ENCODE data around the gene EFEMP1.

The EFEMP1 gene

GRCh38 chr2:55932843-55933242 lies 9.3 kb upstream of the EFEMP1 start:
- no peak for DNase-seq (ENCODE audit: low spot score)

DNA sequence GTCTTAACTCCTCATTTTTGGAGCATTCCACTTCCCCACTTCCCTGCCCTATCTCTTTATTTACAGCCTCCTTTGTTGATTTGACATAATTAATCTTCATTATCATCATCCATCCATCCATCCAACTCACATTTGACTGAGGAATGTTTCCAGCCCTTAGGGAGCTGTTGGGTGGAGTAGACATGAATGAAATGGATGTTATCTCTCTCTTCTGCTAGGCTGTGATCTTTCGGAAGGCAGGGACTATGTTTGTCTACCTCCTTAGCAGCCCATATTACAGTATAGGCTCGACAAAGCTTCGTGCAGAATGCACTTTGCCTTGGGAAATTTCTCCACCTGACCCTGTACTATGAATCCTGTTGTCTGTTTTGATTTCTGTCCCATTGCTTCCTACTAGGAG lies 7.7 kb upstream of the EFEMP1 start:
- DNase-seq (ENCODE audit: low spot score) = no peak

- DNase-seq (ENCODE audit: low spot score) = no peak
These were observed 5.9 kb upstream of the EFEMP1 start for GRCh38 chr2:55929476-55929875.

- no peak for DNase-seq (ENCODE audit: low spot score)
These were observed 3.4 kb upstream of the EFEMP1 start for GRCh38 chr2:55926974-55927373.

DNA sequence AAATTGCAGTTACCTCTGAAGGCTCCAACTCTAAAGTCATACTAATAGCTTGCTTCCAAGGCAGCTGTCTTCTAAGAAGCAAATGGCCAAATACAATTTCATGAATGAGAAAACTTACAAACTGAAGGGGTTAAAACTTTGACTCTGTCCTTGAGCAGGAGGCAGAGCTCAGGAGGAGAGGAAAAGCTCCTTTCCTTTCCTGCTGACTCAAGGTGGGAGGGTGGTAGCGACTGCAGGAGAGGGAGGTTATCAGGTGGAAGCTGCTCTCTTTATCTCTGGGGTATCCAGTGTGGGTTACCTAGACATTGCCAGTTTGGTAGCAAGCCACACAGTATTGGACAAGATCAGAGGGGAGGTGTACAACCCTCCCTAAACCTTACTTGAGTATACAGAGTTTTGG lies 2.7 kb upstream of the EFEMP1 start:
- DNase-seq (ENCODE audit: low spot score) = no peak

DNA sequence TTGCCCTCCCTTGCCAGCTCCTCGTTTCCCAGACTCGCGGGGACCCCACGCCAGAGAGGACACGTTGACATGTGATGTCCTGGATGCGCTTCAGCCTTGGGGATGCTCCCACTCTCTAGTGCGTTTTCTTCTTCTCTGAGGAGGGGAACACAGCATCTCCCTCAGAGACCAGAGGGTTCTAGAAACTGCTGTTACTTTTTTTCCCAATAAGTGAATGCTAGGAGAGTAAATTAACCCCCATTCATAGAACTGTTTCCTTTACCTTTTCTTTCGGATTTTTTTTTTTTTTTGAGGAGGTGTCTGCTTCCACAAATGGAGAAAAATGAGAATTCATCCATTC lies 370 bp upstream of the EFEMP1 start:
- DNase-seq (ENCODE audit: low spot score) = no peak

GRCh38 chr2:55922291-55922907 lies 1.2 kb downstream of the EFEMP1 start:
- DNase-seq (ENCODE audit: low spot score) = peak; percentile 25

GRCh38 chr2:55919574-55919973 lies 4.0 kb downstream of the EFEMP1 start:
- no peak for DNase-seq (ENCODE audit: low spot score)

DNA sequence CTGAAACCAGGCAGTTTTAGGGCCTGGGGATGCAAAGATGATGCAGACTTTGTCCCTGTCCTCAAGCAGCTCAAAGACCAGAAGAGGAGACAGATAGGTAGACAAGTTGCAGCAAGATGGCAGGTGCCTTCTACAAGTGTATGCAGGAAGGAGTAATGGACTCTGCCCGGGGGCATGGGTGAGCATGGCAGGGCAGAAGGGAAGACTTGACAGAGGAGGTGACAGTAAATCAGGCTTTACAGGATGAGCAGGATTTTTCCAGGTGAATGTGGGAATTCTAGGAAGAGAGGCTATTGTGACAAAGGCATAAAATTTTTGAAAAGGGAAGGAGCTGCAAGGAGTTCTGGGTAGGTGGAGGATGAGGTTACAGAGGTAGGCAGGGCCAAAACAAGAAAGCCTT lies 4.7 kb downstream of the EFEMP1 start:
- DNase-seq (ENCODE audit: low spot score) = no peak

DNA sequence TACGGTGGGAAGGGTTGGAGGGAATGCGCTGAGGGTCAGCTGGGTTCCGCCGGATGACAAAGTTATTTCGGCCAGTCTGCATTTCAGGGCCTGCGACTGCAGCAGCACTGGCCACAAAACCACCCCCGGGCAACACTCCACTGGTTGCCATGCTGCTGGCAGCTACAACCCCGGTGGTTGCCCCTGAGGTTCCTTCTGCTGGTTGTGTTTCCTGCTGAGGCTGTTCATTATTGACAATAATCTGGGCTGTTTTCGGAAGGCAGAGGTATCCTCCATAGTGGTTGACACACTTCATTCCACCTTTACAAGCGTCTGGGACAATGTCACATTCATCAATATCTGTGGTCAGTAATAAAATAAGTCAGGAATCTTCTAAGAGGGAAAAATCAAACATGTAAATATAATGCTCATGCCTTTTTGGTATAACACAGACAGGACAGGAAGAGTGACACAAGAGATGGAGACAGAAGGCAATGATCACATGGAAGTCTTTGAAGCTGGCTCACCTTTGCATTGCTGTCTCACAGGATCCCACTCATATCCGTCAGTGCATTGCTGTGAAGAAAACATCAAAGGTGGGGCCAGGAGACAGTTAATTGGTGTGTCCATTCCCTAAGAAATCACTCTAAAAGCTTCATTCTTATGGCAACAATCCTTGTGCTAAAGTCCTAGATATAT lies 5.7 kb downstream of the EFEMP1 start:
- DNase-seq (ENCODE audit: low spot score) = no peak

DNA sequence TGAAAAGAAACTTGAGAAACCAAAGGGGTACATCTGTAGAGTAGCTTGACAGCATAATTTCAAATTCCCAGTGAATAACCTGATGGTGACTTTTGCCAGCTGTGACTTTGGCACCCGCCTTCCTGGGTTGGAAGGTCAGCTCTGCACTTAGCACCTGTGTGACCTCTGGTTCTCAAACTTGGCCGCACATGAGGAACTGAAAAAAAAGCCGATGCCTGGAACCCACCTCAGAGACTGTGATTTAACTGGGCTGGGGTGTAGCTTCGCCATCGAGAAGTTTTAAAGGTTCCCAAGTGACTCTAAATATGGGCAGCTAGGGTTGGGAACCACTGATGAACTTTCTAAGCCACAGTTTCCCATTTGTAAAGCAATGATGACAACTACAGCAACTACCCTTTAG lies 6.5 kb downstream of the EFEMP1 start:
- no peak for DNase-seq (ENCODE audit: low spot score)

- DNase-seq (ENCODE audit: low spot score) = no peak
These were observed 7.0 kb downstream of the EFEMP1 start for GRCh38 chr2:55916473-55917049.

DNA sequence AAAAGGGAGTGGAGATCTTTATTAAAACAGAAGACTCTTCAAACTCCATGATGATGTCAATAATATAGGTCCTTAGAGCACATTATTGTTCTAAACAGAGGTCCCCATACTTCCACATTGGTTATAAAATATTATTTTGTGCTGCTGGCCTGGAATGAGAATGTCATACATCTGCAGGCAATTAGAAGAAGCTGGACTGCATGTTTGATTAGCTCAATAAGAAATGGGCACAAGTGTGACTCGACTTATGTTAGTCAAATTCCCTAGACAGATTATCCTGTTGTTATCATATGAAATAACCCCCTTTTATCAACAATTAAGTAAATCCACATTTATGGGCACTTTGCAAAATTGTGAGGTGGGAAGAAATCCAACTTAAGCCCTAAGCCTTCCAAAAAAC lies 8.8 kb downstream of the EFEMP1 start:
- DNase-seq (ENCODE audit: low spot score) = no peak

DNA sequence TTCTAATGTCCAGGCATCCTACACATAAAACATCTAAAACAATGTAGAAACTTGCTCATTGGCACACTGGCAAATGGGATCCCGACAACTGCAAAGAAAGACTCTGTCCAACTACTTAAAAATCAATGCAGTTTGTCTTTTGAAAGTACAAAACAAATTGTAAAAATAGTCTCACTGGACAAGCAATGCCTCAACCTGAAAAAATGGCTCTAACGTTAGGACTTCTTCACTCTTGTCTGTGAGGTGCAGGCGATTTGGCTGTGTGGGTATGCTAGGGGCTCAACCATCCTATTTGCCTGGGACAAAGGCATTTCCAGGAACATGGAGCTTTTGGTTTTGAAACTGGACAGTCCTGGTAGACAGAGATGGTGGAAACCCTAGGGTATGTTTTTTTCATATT lies 10.7 kb downstream of the EFEMP1 start:
- no peak for DNase-seq (ENCODE audit: low spot score)

DNA sequence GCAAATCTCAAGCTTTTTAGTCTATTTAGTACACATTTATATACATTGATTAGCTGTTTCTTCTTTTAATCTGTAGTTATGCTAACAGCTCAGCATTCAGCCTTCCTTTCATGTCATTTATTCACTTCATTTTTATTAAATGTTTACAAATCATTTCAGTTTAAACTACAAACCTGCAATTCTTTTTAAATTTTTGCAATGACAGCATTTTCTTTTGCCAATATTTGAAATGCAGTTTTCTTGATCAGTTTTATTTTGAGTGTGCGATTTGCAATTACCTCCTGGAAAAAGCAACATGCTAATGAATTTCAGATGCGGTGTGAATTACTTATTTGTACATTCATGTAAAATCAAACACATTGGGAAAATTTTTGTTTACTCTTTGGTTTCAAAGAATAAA lies 13.5 kb downstream of the EFEMP1 start:
- no peak for DNase-seq (ENCODE audit: low spot score)

GRCh38 chr2:55907686-55908085 lies 15.9 kb downstream of the EFEMP1 start:
- DNase-seq (ENCODE audit: low spot score) = no peak

GRCh38 chr2:55906993-55907392 lies 16.6 kb downstream of the EFEMP1 start:
- no peak for DNase-seq (ENCODE audit: low spot score)

DNA sequence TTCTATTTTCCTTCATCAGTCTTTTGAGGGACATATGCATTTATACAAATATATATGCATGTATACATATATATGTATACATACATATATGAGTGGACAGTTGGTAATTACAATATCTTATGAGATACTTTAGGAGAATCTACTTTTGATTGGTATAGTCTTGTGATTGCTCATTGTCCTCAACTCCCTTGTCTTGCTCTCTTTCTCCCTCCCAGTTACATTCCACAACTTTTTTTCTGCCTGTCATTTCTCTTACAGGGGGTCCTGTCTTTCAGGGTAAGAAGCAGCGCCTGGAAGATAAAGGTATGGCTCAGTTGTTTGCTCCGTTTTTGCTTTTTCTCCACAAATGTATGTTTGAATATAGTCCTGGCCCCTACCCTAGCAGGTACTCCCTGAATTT lies 19.9 kb downstream of the EFEMP1 start:
- no peak for DNase-seq (ENCODE audit: low spot score)

- DNase-seq (ENCODE audit: low spot score) = no peak
These were observed 20.6 kb downstream of the EFEMP1 start for GRCh38 chr2:55902971-55903370.

DNA sequence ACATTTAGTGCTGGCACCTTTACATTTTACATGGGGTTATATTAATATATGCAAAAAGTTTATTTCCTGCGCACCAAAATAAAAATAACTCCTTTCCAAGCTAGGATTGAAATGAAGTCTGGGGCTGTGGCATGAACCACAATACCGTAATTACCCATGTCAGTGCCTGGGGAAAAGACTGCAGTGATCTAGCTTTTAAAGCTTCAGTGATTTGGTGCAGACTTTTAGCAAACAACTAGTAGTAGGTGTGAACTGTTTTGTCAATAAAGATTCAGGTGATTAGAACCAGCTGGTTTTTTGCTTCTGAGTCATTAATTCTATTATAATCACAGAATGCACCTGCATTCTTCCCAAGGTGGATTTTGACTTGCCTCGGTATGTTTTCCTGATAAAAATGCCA lies 21.2 kb downstream of the EFEMP1 start:
- no peak for DNase-seq (ENCODE audit: low spot score)

DNA sequence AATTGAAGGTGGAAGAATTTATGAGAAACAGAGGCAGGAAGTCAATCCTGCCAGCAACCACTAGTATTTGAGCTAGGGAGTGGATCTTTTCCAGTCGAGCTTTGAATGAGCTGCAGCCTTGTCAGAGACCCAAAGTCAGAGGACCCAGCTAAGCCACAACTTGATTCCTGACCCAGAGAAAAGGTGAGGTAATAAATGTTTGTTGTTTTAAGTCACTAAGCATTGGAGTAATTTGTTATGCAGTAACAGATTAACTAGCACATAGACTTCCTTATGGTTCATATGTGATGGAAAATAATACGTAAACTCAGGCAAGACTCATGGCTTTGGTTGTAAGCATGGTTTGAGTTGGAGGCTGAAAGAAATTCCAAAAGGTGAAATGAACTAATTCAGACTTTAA lies 21.6 kb downstream of the EFEMP1 start:
- DNase-seq (ENCODE audit: low spot score) = no peak

- DNase-seq (ENCODE audit: low spot score) = no peak
These were observed 22.3 kb downstream of the EFEMP1 start for GRCh38 chr2:55901322-55901721.

GRCh38 chr2:55899881-55900280 lies 23.7 kb downstream of the EFEMP1 start:
- no peak for DNase-seq (ENCODE audit: low spot score)
